Measurements from ENCODE around the gene PFKP. TPM values are rescaled to one million over a fixed set of nuclear protein-coding genes. Genes with fewer than 3 reads are reported as not detected.

PFKP gene
- total RNA-seq, 1 experiment from 2014 or later = 91.3 TPM

GRCh38 chr10:3042589-3042988 lies 24.8 kb upstream of the PFKP start:
- H3K9me3 ChIP-seq (ENCODE audit: low read length) = no peaks in the 10 kb centered on the region
- H3K27ac ChIP-seq (ENCODE audit: low read length) = no peak overlapping the region
- no peak overlapping the region for H3K4me3 ChIP-seq (ENCODE audit: low read length)
- no peaks in the 10 kb centered on the region for H3K9me2 ChIP-seq (replicated peaks; ENCODE audit: insufficient read depth, low read length)
- no peak overlapping the region for H3K9ac ChIP-seq (ENCODE audit: low read length)
- no peaks in the 10 kb centered on the region for H3K79me2 ChIP-seq (ENCODE audit: low read length)
- no peaks in the 10 kb centered on the region for H3K36me3 ChIP-seq (ENCODE audit: insufficient read depth, low read length)
- no peak overlapping the region for H3K4me2 ChIP-seq (ENCODE audit: low read depth, low read length, poor library complexity, severe bottlenecking)
- H3K27me3 ChIP-seq (ENCODE audit: low read length) = no peaks in the 10 kb centered on the region
- no peaks in the 10 kb centered on the region for H4K20me1 ChIP-seq (ENCODE audit: insufficient read depth, low read depth, low read length)
- no peak overlapping the region for H2AFZ ChIP-seq (ENCODE audit: low read length)
- H3K4me1 ChIP-seq (ENCODE audit: low read length) = no peaks in the 10 kb centered on the region
- no peak for DNase-seq

- Histone ChIP-seq H3K9ac (ENCODE audit: low read length) (no peak overlapping the region), H3K27me3 (ENCODE audit: low read length) (no peaks in the 10 kb centered on the region), H3K4me3 (ENCODE audit: low read length) (no peak overlapping the region), H3K9me2 (replicated peaks; ENCODE audit: insufficient read depth, low read length) (no peaks in the 10 kb centered on the region), H3K36me3 (ENCODE audit: insufficient read depth, low read length) (no peaks in the 10 kb centered on the region), H2AFZ (ENCODE audit: low read length) (no peak overlapping the region), H3K79me2 (ENCODE audit: low read length) (no peaks in the 10 kb centered on the region), H3K4me1 (ENCODE audit: low read length) (no peaks in the 10 kb centered on the region), H3K9me3 (ENCODE audit: low read length) (no peaks in the 10 kb centered on the region), H3K4me2 (ENCODE audit: low read depth, low read length, poor library complexity, severe bottlenecking) (no peak overlapping the region), H3K27ac (ENCODE audit: low read length) (no peak overlapping the region), H4K20me1 (ENCODE audit: insufficient read depth, low read depth, low read length) (no peaks in the 10 kb centered on the region)
- DNase-seq = peak; percentile 93
These were observed 23.6 kb upstream of the PFKP start for GRCh38 chr10:3043512-3044368.

- H3K36me3 ChIP-seq (ENCODE audit: insufficient read depth, low read length) = no peaks in the 10 kb centered on the region
- H3K9me3 ChIP-seq (ENCODE audit: low read length) = no peaks in the 10 kb centered on the region
- H4K20me1 ChIP-seq (ENCODE audit: insufficient read depth, low read depth, low read length) = no peaks in the 10 kb centered on the region
- no peak overlapping the region for H3K27ac ChIP-seq (ENCODE audit: low read length)
- H3K27me3 ChIP-seq (ENCODE audit: low read length) = no peaks in the 10 kb centered on the region
- H3K9me2 ChIP-seq (replicated peaks; ENCODE audit: insufficient read depth, low read length) = no peaks in the 10 kb centered on the region
- H3K4me3 ChIP-seq (ENCODE audit: low read length) = no peak overlapping the region
- no peak overlapping the region for H2AFZ ChIP-seq (ENCODE audit: low read length)
- H3K79me2 ChIP-seq (ENCODE audit: low read length) = no peaks in the 10 kb centered on the region
- H3K9ac ChIP-seq (ENCODE audit: low read length) = no peak overlapping the region
- no peaks in the 10 kb centered on the region for H3K4me1 ChIP-seq (ENCODE audit: low read length)
- H3K4me2 ChIP-seq (ENCODE audit: low read depth, low read length, poor library complexity, severe bottlenecking) = no peak overlapping the region
- no peak for DNase-seq
These were observed 21.7 kb upstream of the PFKP start for GRCh38 chr10:3045471-3046209.

GRCh38 chr10:3046210-3046779 lies 21.1 kb upstream of the PFKP start:
- Histone ChIP-seq H3K9me3 (ENCODE audit: low read length) (no peaks in the 10 kb centered on the region), H2AFZ (ENCODE audit: low read length) (no peak overlapping the region), H3K4me3 (ENCODE audit: low read length) (no peak overlapping the region), H3K27me3 (ENCODE audit: low read length) (no peaks in the 10 kb centered on the region), H4K20me1 (ENCODE audit: insufficient read depth, low read depth, low read length) (no peaks in the 10 kb centered on the region), H3K27ac (ENCODE audit: low read length) (no peak overlapping the region), H3K9ac (ENCODE audit: low read length) (no peak overlapping the region), H3K4me1 (ENCODE audit: low read length) (no peaks in the 10 kb centered on the region), H3K4me2 (ENCODE audit: low read depth, low read length, poor library complexity, severe bottlenecking) (no peak overlapping the region), H3K9me2 (replicated peaks; ENCODE audit: insufficient read depth, low read length) (no peaks in the 10 kb centered on the region), H3K36me3 (ENCODE audit: insufficient read depth, low read length) (no peaks in the 10 kb centered on the region), H3K79me2 (ENCODE audit: low read length) (no peaks in the 10 kb centered on the region)
- no peak for DNase-seq

GRCh38 chr10:3046981-3047547 lies 20.3 kb upstream of the PFKP start:
- H3K9ac ChIP-seq (ENCODE audit: low read length) = no peak overlapping the region

GRCh38 chr10:3047596-3047995 lies 19.8 kb upstream of the PFKP start:
- H3K36me3 ChIP-seq (ENCODE audit: insufficient read depth, low read length) = no peaks in the 10 kb centered on the region
- no peak overlapping the region for H2AFZ ChIP-seq (ENCODE audit: low read length)
- H3K4me1 ChIP-seq (ENCODE audit: low read length) = no peaks in the 10 kb centered on the region
- H3K9me2 ChIP-seq (replicated peaks; ENCODE audit: insufficient read depth, low read length) = no peaks in the 10 kb centered on the region
- no peaks in the 10 kb centered on the region for H3K9me3 ChIP-seq (ENCODE audit: low read length)
- no peak overlapping the region for H3K27ac ChIP-seq (ENCODE audit: low read length)
- no peaks in the 10 kb centered on the region for H4K20me1 ChIP-seq (ENCODE audit: insufficient read depth, low read depth, low read length)
- H3K9ac ChIP-seq (ENCODE audit: low read length) = no peak overlapping the region
- DNase-seq = no peak
- H3K79me2 ChIP-seq (ENCODE audit: low read length) = no peaks in the 10 kb centered on the region
- no peak overlapping the region for H3K4me2 ChIP-seq (ENCODE audit: low read depth, low read length, poor library complexity, severe bottlenecking)
- H3K4me3 ChIP-seq (ENCODE audit: low read length) = no peak overlapping the region
- H3K27me3 ChIP-seq (ENCODE audit: low read length) = no peaks in the 10 kb centered on the region

More at GRCh38 chr10:3046981-3047547, 20.3 kb upstream of the PFKP start:
- no peak for DNase-seq
- Histone ChIP-seq H3K9me2 (replicated peaks; ENCODE audit: insufficient read depth, low read length) (no peaks in the 10 kb centered on the region), H3K36me3 (ENCODE audit: insufficient read depth, low read length) (no peaks in the 10 kb centered on the region), H3K79me2 (ENCODE audit: low read length) (no peaks in the 10 kb centered on the region), H3K27me3 (ENCODE audit: low read length) (no peaks in the 10 kb centered on the region), H3K4me2 (ENCODE audit: low read depth, low read length, poor library complexity, severe bottlenecking) (no peak overlapping the region), H4K20me1 (ENCODE audit: insufficient read depth, low read depth, low read length) (no peaks in the 10 kb centered on the region), H3K27ac (ENCODE audit: low read length) (no peak overlapping the region), H2AFZ (ENCODE audit: low read length) (no peak overlapping the region), H3K9me3 (ENCODE audit: low read length) (no peaks in the 10 kb centered on the region), H3K4me1 (ENCODE audit: low read length) (no peaks in the 10 kb centered on the region), H3K4me3 (ENCODE audit: low read length) (no peak overlapping the region)

- no peak overlapping the region for H3K4me3 ChIP-seq (ENCODE audit: low read length)
- H4K20me1 ChIP-seq (ENCODE audit: insufficient read depth, low read depth, low read length) = no peaks in the 10 kb centered on the region
- H3K9me3 ChIP-seq (ENCODE audit: low read length) = no peaks in the 10 kb centered on the region
- H3K4me1 ChIP-seq (ENCODE audit: low read length) = no peaks in the 10 kb centered on the region
- no peaks in the 10 kb centered on the region for H3K36me3 ChIP-seq (ENCODE audit: insufficient read depth, low read length)
- H3K27ac ChIP-seq (ENCODE audit: low read length) = no peak overlapping the region
- no peaks in the 10 kb centered on the region for H3K79me2 ChIP-seq (ENCODE audit: low read length)
- H3K9ac ChIP-seq (ENCODE audit: low read length) = no peak overlapping the region
- DNase-seq = no peak
- no peak overlapping the region for H2AFZ ChIP-seq (ENCODE audit: low read length)
- H3K4me2 ChIP-seq (ENCODE audit: low read depth, low read length, poor library complexity, severe bottlenecking) = no peak overlapping the region
- H3K9me2 ChIP-seq (replicated peaks; ENCODE audit: insufficient read depth, low read length) = no peaks in the 10 kb centered on the region
- H3K27me3 ChIP-seq (ENCODE audit: low read length) = no peaks in the 10 kb centered on the region
These were observed 19.0 kb upstream of the PFKP start for GRCh38 chr10:3048119-3049019.

Data from Karpas-422 (cell line).